Measurements from ENCODE around the gene PLS3. TPM values are rescaled to one million over a fixed set of nuclear protein-coding genes. Genes with fewer than 3 reads are reported as not detected.
"Not testable (repeated sequence)": the region's sequence is repeated elsewhere in the genome, so short reads cannot be mapped to it uniquely, and the experiment has no call there.

The PLS3 gene
- total RNA-seq, 4 donors from 2014 or later: 4.5 to 160 (median 21.9) TPM

DNA sequence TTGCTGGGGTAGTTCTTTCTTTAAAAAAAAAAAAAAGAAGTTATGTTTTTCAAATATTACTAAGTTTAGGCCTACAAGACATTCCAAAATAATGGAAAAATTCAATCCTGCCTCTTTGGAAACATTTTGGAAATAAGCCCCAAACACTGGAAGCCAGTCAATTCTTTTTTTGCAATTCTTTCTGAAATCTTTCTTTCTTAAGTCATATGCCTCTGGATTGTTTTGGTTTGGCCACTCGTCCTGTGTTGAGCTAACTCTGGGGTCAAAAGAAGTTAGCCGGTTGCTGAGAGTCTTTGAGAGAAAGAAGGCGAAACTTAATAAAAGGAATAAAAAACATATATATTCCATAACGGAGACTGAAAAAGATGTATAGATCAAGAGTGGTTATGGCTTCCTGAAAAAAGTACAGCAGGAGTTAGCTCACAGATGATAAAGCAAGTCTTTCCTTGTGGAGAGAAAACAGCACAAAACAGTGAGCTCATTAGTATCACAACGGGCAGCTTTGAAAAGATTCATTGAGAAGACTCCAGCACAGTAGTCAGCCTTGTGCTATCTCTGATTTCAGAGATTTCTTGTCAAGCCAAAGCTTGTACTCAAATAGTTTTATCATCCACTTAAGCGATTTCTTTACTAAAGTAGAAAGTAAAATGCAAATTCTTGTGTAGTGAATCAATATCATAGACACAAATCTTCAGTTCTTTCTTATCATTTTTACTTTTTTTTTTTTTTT is 64.8 kb downstream of the PLS3 start:
- intact Hi-C loops (cut with DNase I; ENCODE audit: low total_unique reads) (no loop called here), in situ Hi-C loops (cut with MboI; ENCODE audit: low pct_ligation_motif_present in 1 of 4, low pct_unique_long_range_greater_than_20kb in 1 of 4, low sequenced_read_pairs in 3 of 4) (no loop called here)
- Histone ChIP-seq H3K4me1 (peaks cover 0 to 5% (median 0%) of the 10 kb centered on the region in 4 donors), H3K4me3 (no peak overlapping the region), H3K27ac (peak overlapping the region; percentile 21 to 52 (median 30)), H3K9me3 (no peaks in the 10 kb centered on the region), H3K36me3 (no peaks in the 10 kb centered on the region), H3K27me3 (no peaks in the 10 kb centered on the region)
- WGBS, 2 donors (ENCODE audit: low coverage in 1 of 2): 56 to 63% methylated on average over 6 of the region's 6 CpGs
- TF ChIP-seq, protein P1, sequence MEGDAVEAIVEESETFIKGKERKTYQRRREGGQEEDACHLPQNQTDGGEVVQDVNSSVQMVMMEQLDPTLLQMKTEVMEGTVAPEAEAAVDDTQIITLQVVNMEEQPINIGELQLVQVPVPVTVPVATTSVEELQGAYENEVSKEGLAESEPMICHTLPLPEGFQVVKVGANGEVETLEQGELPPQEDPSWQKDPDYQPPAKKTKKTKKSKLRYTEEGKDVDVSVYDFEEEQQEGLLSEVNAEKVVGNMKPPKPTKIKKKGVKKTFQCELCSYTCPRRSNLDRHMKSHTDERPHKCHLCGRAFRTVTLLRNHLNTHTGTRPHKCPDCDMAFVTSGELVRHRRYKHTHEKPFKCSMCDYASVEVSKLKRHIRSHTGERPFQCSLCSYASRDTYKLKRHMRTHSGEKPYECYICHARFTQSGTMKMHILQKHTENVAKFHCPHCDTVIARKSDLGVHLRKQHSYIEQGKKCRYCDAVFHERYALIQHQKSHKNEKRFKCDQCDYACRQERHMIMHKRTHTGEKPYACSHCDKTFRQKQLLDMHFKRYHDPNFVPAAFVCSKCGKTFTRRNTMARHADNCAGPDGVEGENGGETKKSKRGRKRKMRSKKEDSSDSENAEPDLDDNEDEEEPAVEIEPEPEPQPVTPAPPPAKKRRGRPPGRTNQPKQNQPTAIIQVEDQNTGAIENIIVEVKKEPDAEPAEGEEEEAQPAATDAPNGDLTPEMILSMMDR (IDR thresholded peaks at IDR 0.05): no peak
- no peak for TF ChIP-seq EP300 (IDR thresholded peaks at IDR 0.05; ENCODE audit: low read depth)
- no peak for TF ChIP-seq POLR2A (IDR thresholded peaks at IDR 0.05)
- no peak for TF ChIP-seq POLR2AphosphoS5 (IDR thresholded peaks at IDR 0.05)
- DNase-seq: no peak

DNA sequence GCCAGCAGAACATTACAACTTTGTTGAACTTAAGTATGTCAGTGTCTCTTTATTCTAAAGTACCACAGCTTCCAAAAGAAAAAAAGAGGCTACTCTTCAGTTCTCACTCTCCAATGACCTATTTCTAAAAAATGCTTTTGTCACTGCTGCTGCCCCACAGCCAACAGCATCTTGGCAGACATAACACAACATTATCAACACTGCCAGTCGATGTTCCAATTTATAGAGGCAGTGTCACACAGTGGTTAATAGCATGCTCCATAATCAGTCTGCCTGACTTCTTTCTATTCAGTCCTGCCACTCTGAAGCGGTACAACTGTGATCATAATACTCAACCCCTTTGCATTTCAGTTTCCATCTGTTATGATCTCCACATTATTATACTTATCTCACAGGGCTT is 69.2 kb downstream of the PLS3 start:
- WGBS, 2 donors (ENCODE audit: low coverage in 1 of 2): 86% methylated on average over 2 of the region's 2 CpGs; no CpG with 5 or more reads in 1 of the 2 donors

DNA sequence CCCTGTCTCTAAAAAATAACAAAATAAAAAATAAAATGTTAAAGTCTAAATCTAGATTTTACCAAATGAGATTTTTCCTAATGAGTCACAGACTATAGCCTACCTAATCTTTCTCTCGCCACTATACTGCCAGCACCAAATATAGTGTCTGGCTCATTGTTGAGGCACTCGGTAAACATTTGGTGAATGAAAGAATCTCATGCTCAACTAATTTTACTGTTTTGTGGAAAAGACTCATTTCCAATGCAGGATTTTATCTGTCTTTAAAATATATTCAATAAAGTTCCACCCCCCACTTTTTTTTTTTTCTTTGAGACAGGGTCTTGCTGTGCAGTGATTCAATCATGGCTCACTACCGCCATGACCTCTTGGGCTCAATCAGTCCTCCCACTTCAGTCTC is 71.5 kb downstream of the PLS3 start:
- TF ChIP-seq POLR2A (IDR thresholded peaks at IDR 0.05): no peak
- TF ChIP-seq POLR2AphosphoS5 (IDR thresholded peaks at IDR 0.05): no peak
- no peak for TF ChIP-seq EP300 (IDR thresholded peaks at IDR 0.05; ENCODE audit: low read depth)
- TF ChIP-seq, protein P1 (IDR thresholded peaks at IDR 0.05): no peak
- 93 to 100% methylated on average over 1 to 3 of the region's 3 CpGs for WGBS, 2 donors (ENCODE audit: low coverage in 1 of 2)
- in situ Hi-C loops (cut with MboI; ENCODE audit: low pct_ligation_motif_present in 1 of 4, low pct_unique_long_range_greater_than_20kb in 1 of 4, low sequenced_read_pairs in 3 of 4): no loop called here
- H3K27me3 ChIP-seq: no peaks in the 10 kb centered on the region
- peaks cover 0 to 5% (median 0%) of the 10 kb centered on the region in 4 donors for H3K4me1 ChIP-seq
- no peak for DNase-seq
- no peaks in the 10 kb centered on the region for H3K9me3 ChIP-seq
- H3K27ac ChIP-seq: no peak overlapping the region
- no peak overlapping the region for H3K4me3 ChIP-seq
- intact Hi-C loops (cut with DNase I; ENCODE audit: low total_unique reads): no loop called here
- H3K36me3 ChIP-seq: no peaks in the 10 kb centered on the region

More for the DNA sequence above, 69.2 kb downstream of the PLS3 start:
- intact Hi-C loops (cut with DNase I; ENCODE audit: low total_unique reads): no loop called here
- Histone ChIP-seq H3K27ac (no peak overlapping the region), H3K4me1 (peaks cover 0 to 5% (median 0%) of the 10 kb centered on the region in 4 donors), H3K9me3 (no peaks in the 10 kb centered on the region), H3K36me3 (no peaks in the 10 kb centered on the region), H3K4me3 (no peak overlapping the region), H3K27me3 (no peaks in the 10 kb centered on the region)
- TF ChIP-seq, protein P1 (IDR thresholded peaks at IDR 0.05): no peak
- no peak for TF ChIP-seq POLR2A (IDR thresholded peaks at IDR 0.05)
- TF ChIP-seq EP300 (IDR thresholded peaks at IDR 0.05; ENCODE audit: low read depth): no peak
- no peak for TF ChIP-seq POLR2AphosphoS5 (IDR thresholded peaks at IDR 0.05)
- no peak for DNase-seq
- in situ Hi-C loops (cut with MboI; ENCODE audit: low pct_ligation_motif_present in 1 of 4, low pct_unique_long_range_greater_than_20kb in 1 of 4, low sequenced_read_pairs in 3 of 4): no loop called here

DNA sequence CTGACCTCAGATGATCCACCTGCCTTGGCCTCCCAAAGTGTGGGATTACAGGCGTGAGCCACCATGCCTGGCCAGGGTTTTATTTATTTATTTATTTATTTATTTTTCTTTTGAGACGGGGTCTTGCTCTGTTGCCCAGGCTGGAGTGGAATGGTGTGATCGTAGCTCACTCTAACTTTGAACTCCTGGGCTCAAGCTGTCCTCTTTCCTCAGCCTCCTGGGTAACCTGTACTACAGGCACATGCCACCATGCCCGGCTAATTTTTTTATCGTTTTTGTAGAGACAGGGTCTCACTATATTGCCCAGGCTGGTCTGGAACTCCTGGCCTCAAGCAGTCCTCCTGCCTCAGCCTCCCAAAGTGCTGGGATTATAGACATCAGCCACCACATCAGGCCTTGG is 72.4 kb downstream of the PLS3 start:
- DNase-seq; in situ Hi-C loops (cut with MboI; ENCODE audit: low pct_ligation_motif_present in 1 of 4, low pct_unique_long_range_greater_than_20kb in 1 of 4, low sequenced_read_pairs in 3 of 4); H3K27me3 ChIP-seq; H3K4me3 ChIP-seq; H3K4me1 ChIP-seq; intact Hi-C loops (cut with DNase I; ENCODE audit: low total_unique reads); H3K27ac ChIP-seq; H3K9me3 ChIP-seq; H3K36me3 ChIP-seq: not testable (repeated sequence)
- WGBS, 2 donors (ENCODE audit: low coverage in 1 of 2): 91 to 100% methylated on average over 1 to 5 of the region's 5 CpGs

Measured in transverse colon (tissue), 4 donors.